CD4-positive, alpha-beta T cell treated with Interleukin-6 at 100 ng/mL for 8 hours (primary cell): Measurements from ENCODE around the gene OR6K3.
"Not testable (repeated sequence)": the region's sequence is repeated elsewhere in the genome, so short reads cannot be mapped to it uniquely, and the experiment has no call there.

Source experiments
- DNase-seq: peaks from one replicate; pipeline ENCODE4 v3.0.0-alpha.2; 2020; ENCODE audit warnings: mixed read lengths, low spot score

Gene OR6K3, protein sequence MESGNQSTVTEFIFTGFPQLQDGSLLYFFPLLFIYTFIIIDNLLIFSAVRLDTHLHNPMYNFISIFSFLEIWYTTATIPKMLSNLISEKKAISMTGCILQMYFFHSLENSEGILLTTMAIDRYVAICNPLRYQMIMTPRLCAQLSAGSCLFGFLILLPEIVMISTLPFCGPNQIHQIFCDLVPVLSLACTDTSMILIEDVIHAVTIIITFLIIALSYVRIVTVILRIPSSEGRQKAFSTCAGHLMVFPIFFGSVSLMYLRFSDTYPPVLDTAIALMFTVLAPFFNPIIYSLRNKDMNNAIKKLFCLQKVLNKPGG

DNA sequence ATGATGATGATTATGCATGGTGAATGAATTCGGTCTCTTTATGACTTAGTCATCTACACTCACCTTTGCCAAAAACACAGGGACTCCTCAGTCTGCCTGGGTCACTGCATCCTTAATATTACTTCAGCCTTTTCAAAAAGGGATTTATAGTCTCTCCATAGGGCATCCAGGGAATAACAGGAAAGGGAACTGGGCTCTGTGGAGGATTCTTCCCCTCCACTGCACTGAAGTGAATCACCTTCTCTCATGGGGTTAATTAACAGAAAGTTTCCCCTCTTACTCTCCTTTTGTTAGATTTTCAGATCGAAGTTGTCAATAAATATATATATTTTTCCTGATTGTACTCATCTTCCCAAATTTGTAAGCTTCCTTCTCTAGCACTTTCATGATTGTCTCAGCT is at the start of gene OR6K3:
Gene OR6K3 (minus strand): TSS at position 101 of the 400 bp plus-strand sequence. CDS start 2,605 bp downstream, outside the sequence.
- no peak for DNase-seq

DNA sequence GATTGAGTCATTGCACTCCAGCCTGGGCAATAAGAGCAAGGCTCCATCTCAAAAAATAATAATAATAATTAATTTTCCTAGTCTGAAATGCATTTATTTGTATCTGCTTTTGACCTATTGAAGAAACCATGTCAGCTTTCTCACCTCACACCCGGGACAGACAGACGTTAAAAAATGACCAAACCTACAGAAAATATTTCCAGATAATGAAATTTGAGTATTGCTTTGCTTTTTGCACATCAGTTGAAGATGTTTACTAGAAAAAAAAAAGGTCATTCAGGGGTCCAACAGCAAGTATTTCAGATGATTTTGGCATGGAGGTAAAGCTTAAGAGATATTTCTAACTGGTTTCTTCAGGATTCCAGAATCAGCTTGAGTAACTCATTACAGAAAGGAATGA is 33.9 kb upstream of the OR6K3 start, which contains the start of gene OR6K6:
Gene OR6K6 (plus strand): TSS at position 301 of the 400 bp plus-strand sequence. CDS start 168 bp downstream, outside the sequence.
- DNase-seq, result no peak

DNA sequence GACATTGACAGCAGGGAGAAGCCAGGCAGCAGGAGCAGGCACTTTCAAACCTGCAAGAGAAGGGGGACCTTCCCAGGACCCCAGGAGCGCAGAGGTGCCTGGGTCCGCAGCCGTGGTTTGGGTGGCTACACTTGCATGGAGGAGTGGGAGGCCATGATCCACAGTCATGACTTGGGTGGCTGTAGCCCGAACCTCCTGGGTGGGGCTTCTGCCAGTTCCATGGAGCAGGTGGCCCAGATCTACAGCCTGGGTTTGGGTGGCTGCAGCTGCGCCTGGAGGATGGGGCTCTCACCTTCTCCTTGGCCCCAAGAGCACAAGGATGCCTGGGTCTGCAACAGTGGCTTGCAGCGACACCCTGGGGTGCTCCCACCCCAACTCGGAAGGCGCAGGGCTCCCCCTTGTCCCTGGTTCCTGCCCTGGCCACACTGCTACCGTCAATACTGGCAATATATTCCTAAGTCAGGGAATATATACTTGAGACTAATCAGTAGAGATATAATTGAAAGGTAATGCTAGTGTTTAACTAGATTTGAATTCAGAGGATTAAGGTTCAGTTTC is 31.7 kb upstream of the OR6K3 start:
- no peak for DNase-seq

DNA sequence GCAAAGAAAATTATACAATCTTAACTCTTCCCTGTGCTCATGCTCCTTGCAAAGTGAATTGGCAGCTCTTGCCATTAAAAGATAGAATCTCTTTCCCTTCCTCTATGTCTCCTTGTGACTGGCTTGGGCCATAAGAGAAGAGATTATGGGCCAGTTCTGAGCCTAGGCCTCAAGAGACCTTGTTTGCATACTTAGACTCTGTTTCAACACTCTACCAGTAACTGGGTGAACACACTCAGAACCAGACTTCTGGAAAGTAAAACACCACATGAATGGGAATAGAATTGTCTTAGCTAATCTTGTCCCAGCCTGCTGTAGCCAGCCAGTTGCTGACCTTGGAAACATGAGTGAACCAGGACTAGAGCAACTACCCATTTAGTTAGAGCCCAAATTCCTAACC is 15.3 kb upstream of the OR6K3 start:
- DNase-seq, result no peak

DNA sequence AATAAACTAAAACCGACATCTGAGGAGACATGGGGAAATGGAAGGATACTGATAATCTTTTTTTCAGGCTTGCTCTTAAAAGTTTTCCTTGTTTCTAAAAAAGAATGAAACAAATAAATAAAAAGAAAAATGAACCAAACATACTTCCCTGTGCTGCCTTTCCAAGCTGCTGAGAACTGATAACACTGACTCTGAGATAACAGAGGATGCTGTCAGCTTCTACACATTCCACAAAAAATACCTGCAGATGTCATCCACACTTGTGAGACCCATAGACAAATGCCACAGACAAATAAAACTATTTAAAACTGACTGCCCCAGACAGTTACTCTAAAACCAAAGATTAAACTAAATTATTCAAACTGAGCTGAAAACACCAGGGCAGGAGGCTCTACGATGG is 12.0 kb upstream of the OR6K3 start:
- no peak for DNase-seq

DNA sequence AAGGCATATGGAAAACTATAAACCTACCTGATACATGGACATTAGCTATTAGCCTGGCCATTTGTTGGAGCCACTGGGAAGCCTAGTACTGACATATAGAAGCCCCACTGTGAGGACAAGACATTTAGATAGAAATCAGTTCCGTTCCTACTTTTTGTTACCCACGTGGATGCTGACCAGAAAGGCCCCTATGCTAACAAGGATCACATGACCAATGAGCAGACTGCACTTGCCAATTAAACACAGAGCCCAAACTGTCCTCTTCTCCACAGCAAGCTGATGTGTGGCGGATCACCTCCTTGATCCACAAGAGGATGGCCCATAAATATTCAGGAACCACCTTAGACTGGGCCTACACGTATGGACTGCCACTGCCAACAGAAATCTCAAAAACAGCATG is 11.2 kb upstream of the OR6K3 start:
- no peak for DNase-seq

DNA sequence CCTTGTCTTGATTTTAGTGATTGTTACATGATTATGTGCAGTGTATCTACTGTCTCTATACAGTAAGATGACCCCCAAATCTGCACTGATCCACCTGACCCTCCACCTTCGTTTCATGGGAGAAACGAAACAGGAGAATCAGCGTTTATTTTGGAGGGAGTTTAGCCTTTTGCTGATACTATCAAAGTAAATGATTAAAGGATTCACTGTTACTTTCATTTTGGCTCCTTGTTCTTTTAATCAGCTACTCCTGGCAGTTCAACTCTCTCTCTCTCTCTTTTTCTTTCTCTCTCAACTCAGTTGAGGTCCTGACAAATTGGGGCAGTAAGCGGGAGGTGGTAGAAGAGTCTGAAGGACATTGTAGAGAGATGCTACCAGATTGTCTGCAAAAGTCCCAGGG is 9.9 kb upstream of the OR6K3 start:
- no peak for DNase-seq

DNA sequence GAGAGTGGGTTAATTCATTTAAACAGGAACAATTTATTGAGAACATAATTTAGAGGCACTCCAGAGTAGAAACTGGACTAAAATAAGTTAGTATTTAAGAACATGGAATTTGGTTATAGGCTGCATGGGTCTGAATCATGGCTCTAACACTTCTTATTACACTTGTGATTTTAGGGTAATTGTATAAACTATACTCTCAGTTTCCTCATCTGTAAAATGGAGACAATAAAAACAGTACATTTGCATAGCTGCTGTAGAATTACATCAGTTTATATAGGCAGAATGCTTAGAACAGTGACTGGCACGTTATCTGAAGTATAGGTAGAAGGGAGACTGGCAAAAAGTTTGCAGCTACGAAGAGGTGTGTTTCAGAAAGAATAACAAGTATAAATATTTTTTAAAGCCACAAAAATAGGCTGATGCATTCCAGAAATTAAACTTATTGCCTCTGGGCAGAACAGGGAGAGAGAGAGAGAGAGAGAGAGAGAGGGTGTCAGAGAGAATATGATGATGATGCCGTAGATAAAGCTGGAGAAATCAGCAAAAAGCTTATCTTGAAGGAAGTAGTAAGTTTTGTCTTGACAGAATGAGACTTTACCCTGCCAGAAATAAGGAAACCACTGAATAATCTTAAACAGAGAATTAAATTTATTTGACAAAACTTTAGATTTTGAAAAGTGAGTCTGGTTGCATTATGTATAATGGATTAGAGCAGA is 8.1 kb upstream of the OR6K3 start:
- DNase-seq, result no peak

DNA sequence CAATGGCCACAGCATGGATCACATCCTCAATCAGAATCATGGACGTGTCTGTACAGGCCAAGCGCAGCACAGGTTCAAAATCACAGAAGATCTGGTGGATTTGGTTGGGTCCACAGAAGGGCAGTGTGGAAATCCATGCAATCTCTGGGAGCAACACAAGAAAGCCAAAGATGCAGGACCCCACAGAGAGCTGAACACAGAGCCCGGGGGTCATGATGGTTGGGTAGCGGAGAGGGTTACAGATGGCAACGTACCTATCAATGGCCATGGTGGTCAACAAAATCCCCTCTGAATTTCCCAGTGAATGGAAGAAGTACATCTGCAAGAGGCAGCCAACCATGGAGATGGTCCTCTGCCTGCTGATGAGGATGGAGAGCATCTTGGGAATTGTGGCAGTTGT is 3.9 kb upstream of the OR6K3 start:
- DNase-seq, result no peak

DNA sequence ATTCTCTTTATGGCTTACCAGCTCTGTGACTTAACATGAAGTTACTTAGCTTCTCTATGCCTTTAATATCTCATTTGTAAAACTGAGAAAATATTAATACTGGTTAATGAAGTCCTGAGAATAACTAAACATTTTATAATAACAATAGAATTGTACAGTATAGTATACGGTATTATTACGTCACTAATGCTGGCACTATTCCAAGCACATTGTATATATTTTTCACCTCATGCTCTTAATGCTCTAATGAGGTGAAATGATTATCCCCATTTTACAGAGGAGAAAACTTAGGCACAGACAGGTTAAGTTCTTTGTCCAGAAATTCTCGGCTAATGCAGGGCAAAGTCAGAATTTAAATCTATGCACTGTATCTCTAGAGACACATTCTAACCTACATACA is 856 bp downstream of the OR6K3 start:
- no peak for DNase-seq

DNA sequence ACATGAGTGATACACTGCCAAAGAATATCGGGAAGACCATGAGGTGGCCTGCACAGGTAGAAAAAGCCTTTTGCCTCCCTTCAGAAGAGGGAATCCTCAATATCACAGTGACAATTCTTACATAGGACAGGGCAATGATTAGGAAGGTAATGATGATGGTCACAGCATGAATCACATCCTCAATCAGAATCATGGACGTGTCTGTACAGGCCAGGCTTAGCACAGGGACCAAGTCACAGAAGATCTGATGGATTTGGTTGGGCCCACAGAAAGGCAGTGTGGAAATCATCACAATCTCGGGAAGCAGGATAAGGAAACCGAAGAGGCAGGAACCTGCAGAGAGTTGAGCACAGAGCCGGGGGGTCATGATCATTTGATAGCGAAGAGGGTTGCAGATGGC is 3.2 kb downstream of the OR6K3 start:
- DNase-seq, result no peak

DNA sequence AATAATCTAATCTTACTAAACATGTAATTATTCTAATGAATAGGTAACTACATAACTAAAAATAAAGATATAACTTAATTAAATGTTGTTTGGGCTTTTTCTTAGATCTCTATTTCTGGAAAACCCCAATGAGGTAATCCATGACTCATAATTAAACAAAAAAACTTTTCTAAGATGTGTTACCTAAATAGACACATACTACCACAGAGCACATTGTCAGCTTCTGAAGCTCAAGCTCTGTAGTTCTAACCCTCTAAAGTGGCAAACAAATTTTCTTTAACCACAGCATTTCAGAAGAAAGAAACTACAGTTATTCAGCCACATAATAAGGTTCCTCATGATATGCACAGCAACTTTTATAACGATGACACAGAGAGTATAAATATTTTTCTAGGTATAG is 4.2 kb downstream of the OR6K3 start:
- DNase-seq, result no peak

DNA sequence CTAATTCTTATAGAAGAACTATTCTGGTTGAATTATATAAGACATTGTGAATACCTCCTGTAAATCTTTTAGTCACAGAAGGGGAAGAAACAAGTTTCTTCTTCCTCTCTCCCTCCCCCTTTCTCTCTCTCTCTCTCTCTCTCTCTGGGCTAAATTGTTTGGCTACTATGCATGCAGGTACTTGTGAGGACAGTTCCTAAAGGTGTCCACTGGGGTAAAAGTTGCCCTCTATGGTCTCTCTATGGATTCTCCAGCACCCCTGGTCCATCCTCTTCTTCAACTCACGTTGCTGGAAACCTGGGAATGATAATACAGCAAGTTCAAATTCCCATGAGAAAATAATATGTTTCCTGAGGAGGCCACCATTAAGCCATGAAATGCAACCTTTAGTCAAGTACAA is 5.8 kb downstream of the OR6K3 start:
- no peak for DNase-seq

DNA sequence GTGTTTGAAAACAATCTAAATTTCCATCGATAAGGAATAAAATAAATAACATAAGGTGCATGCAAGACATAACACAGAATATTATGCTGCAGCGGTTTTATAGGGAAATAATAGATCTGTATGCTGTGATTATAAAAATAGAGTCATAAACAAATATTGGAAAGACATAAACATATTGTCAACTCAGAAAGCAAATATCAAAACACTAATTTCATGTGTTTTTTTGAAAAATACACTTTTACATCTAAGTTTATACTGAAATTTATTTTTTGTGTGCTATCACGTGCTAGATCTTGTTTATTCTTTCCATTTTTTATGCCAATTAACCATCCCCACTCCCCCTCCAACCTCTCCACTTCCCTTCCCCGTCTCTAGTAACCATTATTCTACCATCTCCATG is 9.4 kb downstream of the OR6K3 start:
- DNase-seq, result no peak

DNA sequence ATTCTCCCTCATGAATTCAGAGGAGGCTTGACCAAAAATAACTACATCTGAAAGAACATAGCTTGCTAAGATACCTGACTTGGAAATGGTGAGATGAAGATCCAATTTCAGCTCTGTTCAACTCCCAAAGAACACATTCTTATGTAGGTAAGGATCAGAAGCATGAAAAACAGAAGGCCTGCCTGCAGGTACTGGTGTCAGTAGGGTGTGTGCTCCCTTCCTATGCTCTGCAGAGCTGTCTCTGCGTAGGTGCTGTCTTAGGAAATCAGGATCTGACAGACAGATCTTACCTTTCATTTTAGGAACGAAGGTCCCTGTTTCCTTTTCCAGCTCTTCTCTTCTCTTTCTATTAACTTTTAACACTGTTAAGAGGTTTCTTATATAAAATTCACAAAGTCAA is 14.4 kb downstream of the OR6K3 start:
- no peak for DNase-seq

DNA sequence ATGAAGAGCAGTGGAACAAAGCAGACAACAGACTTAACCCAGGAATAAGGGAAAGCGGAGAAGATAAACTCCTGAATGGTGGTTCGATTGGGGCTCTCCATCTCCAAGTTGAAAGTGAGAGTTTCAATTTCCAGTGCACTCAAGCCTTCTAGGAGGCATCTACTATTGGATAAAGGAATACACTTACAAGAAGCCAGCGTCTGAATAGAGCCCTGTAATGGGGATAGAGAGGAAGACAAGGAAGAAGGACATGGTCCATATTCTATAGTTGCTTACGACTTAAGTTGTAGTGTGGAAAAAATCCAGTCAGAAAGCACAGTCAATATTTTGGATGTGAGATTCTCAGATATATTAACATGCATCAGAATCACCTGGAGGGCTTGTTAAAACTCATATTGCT is 20.0 kb downstream of the OR6K3 start, which contains the start of gene OR6K2:
Gene OR6K2 (minus strand): TSS at position 101 of the 400 bp plus-strand sequence. CDS start 0 bp downstream, at position 101.
- no peak for DNase-seq

DNA sequence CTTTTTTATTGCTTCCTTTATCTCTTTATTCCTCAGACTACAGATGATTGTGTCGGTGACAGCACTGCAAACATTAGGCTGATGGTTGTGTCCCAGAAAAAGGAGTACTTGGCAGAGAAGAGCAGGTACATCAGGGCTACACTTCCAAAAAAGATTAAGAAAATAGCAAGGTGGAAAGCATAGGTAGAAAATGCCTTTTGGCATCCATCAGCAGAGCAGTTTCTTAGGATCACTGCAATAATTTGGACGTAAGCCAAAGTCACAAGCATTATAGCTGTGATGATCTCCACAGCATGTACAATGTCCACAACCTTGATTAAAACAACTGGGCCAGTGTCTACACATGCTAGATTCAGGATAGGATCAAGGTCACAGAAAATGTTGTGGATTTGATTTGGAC is 25.9 kb downstream of the OR6K3 start:
- DNase-seq, result no peak

DNA sequence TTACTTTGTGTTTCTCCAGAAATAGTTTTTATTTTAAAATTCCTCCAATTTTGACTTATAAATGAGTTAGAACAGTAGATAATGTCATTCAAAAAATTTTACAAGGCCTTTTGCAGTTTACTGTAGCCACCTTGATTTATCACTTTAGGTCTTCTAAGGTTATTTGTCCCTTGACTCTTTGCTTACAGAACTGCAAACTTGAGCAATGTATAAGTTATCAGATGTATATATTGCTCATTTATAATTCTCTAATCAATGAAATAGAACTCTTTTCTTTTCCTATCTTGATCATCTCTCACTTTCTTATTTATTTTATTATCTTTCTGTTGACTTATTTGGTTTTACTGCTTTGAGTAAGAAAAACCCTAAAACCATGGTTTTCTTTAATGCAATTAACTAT is 28.2 kb downstream of the OR6K3 start:
- no peak for DNase-seq

DNA sequence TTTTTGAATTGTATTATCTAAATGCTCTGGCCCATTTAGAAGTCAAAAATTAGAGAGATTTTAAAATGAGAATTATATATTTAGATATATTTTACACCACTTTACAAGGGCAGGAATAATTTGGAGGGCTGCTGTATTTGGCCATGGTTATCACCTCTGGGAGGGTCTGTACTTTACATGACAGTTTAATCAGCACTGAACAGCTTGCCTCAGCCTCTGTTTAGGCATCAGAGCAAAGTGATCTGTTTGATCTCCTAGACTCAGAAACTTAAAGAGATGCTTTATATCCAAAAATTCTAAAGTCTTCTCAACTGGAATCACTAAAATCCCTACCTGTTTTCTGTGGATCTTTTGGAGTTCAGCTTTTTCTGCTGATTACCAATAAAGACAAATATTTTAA is 28.6 kb downstream of the OR6K3 start:
- DNase-seq, result no peak

DNA sequence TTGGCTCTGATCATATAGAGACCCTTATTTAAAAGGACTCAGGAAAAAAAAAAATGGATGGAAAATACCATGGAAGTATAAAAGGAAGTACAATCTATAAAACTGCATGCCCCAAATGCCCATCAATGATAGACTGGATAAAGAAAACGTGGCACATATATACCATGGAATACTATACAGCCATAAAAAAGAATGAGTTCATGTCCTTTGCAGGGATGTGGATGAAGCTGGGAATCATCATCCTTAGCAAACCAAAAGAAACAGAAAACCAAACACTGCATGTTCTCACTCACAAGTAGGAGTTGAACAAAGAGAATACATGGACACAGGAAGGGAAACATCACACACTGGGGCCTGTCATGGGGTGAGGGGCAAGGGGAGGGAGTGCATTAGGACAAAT is 29.4 kb downstream of the OR6K3 start:
- DNase-seq, result not testable (repeated sequence)

DNA sequence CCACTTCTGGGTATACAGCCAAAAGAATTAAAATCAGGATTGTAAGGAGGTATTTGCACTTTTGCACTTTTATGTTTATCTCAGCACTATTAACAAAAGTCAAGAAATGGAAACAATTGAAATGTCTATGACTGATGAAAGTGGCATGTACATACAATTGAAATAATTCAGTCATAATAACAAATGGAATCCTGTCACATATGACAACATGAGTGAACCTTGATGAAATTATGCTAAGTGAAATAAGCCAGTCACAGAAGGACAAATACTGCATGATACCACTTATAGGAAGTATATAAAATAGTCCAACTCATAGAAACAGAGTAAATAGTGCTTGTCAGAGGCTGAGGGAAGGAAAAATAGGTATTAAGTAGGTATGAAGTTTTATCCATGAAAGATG is 30.6 kb downstream of the OR6K3 start:
- no peak for DNase-seq

DNA sequence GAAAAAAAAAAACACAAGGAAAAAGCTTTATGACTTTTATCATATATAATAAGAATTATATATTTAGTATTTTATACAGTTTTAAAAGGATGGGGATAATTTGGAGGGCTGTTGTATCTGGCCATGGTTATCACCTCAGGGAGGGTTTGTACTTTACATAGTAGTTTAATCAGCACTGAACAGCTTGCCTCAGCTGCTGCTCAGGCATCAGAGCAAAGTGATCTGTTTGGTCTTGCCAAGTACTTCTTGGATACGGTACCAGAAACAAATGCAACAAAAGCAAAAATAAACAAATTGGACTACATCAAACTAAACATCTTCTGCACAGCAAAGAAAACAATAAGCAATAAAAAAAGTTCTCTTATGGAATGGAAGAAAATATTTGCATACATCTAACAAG is 31.4 kb downstream of the OR6K3 start:
- DNase-seq, result no peak

DNA sequence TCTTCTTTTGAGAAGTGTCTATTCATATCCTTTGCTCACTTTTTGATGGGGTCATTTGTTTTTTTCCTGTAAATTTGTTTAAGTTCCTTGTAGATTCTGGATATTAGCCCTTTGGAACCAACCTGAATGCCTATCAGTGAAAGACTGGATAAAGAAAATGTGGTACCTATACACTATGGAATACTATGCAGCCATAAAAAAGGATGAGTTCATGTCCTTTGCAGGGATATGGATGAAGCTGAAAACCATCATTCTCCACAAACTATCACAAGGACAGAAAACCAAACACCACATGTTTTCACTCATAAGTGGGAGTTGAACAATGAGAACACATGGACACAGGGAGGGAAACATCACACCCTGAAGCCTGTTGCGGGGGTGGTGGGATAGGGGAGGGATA is 32.2 kb downstream of the OR6K3 start:
- DNase-seq, result not testable (repeated sequence)
